CD14-positive monocyte (primary cell): ENCODE results near the gene GINS2. TPM values are rescaled to one million over a fixed set of nuclear protein-coding genes. Genes with fewer than 3 reads are reported as not detected.

Experiments
- DNase-seq, 3 donors: peaks; one replicate each; pipeline ENCODE4 v3.0.0-alpha.2; 2011 to 2022
- H2AFZ ChIP-seq: 2 replicates; pipeline ENCODE4 v1.6.0; 2012; ENCODE audit warnings: mild to moderate bottlenecking, low read depth, low read length, inconsistent platforms; ENCODE audit not compliant: insufficient read depth, poor library complexity, severe bottlenecking
- H3K27ac ChIP-seq, 2 donors: 1 replicate in 1 of 2; 2 replicates in 1 of 2; pipeline ENCODE4 v1.5.1; 2012 to 2013; ENCODE audit warnings: low read length in 2 of 2, control low read depth in 1 of 2, inconsistent platforms in 1 of 2, low read depth in 1 of 2, mild to moderate bottlenecking in 1 of 2
- H3K27me3 ChIP-seq, 2 donors: one replicate each; pipeline versions ENCODE4 v1.6.0 to v1.6.1; 2011 to 2013; ENCODE audit warnings: low read length in 2 of 2; ENCODE audit not compliant: control insufficient read depth in 2 of 2, insufficient read depth in 2 of 2
- H3K36me3 ChIP-seq, 2 donors: replicated peaks in 1 of 2; 1 replicate in 1 of 2; 2 replicates in 1 of 2; pipeline versions ENCODE4 v1.5.1 to v1.6.1; 2012 to 2013; ENCODE audit warnings: low read length in 2 of 2, control low read depth in 1 of 2, inconsistent platforms in 1 of 2, mild to moderate bottlenecking in 1 of 2; ENCODE audit not compliant: insufficient read depth in 2 of 2, control insufficient read depth in 1 of 2
- H3K4me1 ChIP-seq, 2 donors: 1 replicate in 1 of 2; 2 replicates in 1 of 2; pipeline versions ENCODE4 v1.5.1 to v1.6.1; 2012 to 2013; ENCODE audit warnings: low read length in 2 of 2, control low read depth in 1 of 2, inconsistent platforms in 1 of 2, mild to moderate bottlenecking in 1 of 2, moderate library complexity in 1 of 2; ENCODE audit not compliant: insufficient read depth in 2 of 2, control insufficient read depth in 1 of 2
- H3K4me2 ChIP-seq: replicated peaks from 2 replicates; pipeline ENCODE3; 2012; ENCODE audit warnings: low read length, moderate library complexity, mild to moderate bottlenecking; ENCODE audit not compliant: poor library complexity, severe bottlenecking; ENCODE audit errors: extremely low read depth
- H3K4me3 ChIP-seq, 3 experiments: fragments of 200-600 bp in 1 of 3; sonication (generic) in 1 of 3; replicated peaks in 1 of 3; 1 replicate in 2 of 3; 2 replicates in 1 of 3; pipeline ENCODE4 v1.5.1; 2011 to 2013; ENCODE audit warnings: low read length in 3 of 3, mild to moderate bottlenecking in 3 of 3, control low read depth in 2 of 3, low read depth in 2 of 3, inconsistent platforms in 1 of 3, moderate library complexity in 1 of 3
- H3K79me2 ChIP-seq: 2 replicates; pipeline ENCODE4 v1.6.0; 2012; ENCODE audit warnings: mild to moderate bottlenecking, control low read depth, inconsistent platforms, low read length, moderate library complexity; ENCODE audit not compliant: insufficient read depth
- H3K9ac ChIP-seq: 2 replicates; pipeline ENCODE4 v1.6.0; 2017; ENCODE audit warnings: low read length, mild to moderate bottlenecking; ENCODE audit not compliant: insufficient read depth, poor library complexity, severe bottlenecking
- H3K9me3 ChIP-seq, 2 donors: replicated peaks in 1 of 2; 1 replicate in 1 of 2; 2 replicates in 1 of 2; pipeline versions ENCODE4 v1.5.1 to v1.6.1; 2012 to 2013; ENCODE audit warnings: low read length in 2 of 2, control low read depth in 1 of 2; ENCODE audit not compliant: control insufficient read depth in 1 of 2, insufficient read depth in 1 of 2
- H4K20me1 ChIP-seq: 2 replicates; pipeline ENCODE4 v1.6.0; 2012; ENCODE audit warnings: mild to moderate bottlenecking, low read length, control low read depth, moderate library complexity; ENCODE audit not compliant: insufficient read depth
- H3K27ac Mint-ChIP-seq, 7 donors: one replicate each; pipeline ENCODE4 v1.8.0; 2020; ENCODE audit warnings: mild to moderate bottlenecking in 7 of 7, mixed read lengths in 7 of 7, moderate library complexity in 6 of 7, inconsistent platforms in 2 of 7
- H3K27me3 Mint-ChIP-seq, 3 donors: one replicate each; pipeline ENCODE4 v1.8.0; 2021 to 2022; ENCODE audit warnings: low read depth in 3 of 3, mild to moderate bottlenecking in 3 of 3, mixed read lengths in 3 of 3, moderate library complexity in 3 of 3, inconsistent platforms in 1 of 3
- H3K36me3 Mint-ChIP-seq, 2 donors: one replicate each; pipeline ENCODE4 v1.8.0; 2020; ENCODE audit warnings: mixed read lengths in 2 of 2, inconsistent platforms in 1 of 2, mild to moderate bottlenecking in 1 of 2
- H3K4me1 Mint-ChIP-seq: one replicate; pipeline ENCODE4 v1.8.0; 2020; ENCODE audit warnings: mild to moderate bottlenecking, mixed read lengths
- H3K4me3 Mint-ChIP-seq, 2 donors: one replicate each; pipeline ENCODE4 v1.8.0; 2020; ENCODE audit warnings: mild to moderate bottlenecking in 2 of 2, mixed read lengths in 2 of 2, moderate library complexity in 1 of 2
- H3K9me3 Mint-ChIP-seq, 7 donors: one replicate each; pipeline ENCODE4 v1.8.0; 2020 to 2022; ENCODE audit warnings: mixed read lengths in 7 of 7, mild to moderate bottlenecking in 6 of 7, moderate library complexity in 6 of 7, inconsistent platforms in 2 of 7
- WGBS: methylation state at CpG from one replicate; pipeline ENCODE4 v1.1.5; 2013; ENCODE audit warnings: missing lambda C conversion rate; ENCODE audit not compliant: insufficient coverage; 5-methylcytosine and 5-hydroxymethylcytosine counted together
- intact Hi-C, 2 donors: fragments of 100-400 bp; cut with micrococcal nuclease; formaldehyde crosslinking; loops; one replicate each; pipeline versions ENCODE4 v1.15.0 to v1.15.1; 2023
- polyA plus RNA-seq, 3 donors: library from polyadenylated mRNA; depleted of rRNA in 1 of 3; unstranded in 2 of 3; stranded (reverse) in 1 of 3; fragments of 300-500 nt in 2 of 3; fragments of >200 nt in 1 of 3; fragmentation: Illumina TruSeq in 2 of 3; gene quantifications; 1 replicate in 2 of 3; 2 replicates in 1 of 3; pipeline ENCODE4 v1.2.3, GENCODE V29; 2012 to 2021
- TF ChIP-seq, protein P1 (sequence below): fragments of 200-600 bp; IDR thresholded peaks from one replicate; pipeline ENCODE4 v1.8.0; 2022; ENCODE audit warnings: antibody characterized with exemption, mild to moderate bottlenecking

Gene GINS2
- polyA plus RNA-seq, 3 donors, result 0.13 to 0.28 TPM; not detected in 1

DNA sequence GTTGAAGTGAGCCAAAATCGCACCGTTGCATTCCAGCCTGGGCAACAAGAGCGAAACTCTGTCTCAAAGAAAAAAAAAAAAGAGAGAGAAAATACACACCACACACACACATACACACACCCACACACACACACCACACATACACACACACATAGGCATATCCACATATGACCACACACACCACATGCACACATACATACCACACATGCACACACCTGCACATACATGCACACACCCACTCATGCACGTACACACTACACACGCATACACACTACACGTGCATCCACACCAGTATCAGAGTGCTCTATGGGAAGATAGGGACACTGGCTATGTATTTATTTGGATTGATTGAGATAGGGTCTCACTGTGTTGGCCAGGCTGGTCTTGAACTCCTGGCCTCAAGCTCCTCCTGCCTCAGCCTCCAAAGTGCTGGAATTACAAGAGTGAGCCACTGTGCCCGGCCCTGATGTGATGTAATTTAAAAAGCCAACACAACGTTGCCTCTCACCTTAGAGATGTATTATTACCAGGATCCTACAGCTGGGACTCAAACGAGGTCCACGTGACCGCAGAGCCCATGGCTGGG, 17.8 kb upstream of the GINS2 start:
- no peaks in the 10 kb centered on the region for H3K4me1 ChIP-seq
- H3K4me2 ChIP-seq, result no peak overlapping the region
- Mint-ChIP-seq H3K27me3 (peaks cover 0 to 2% (median 1%) of the 10 kb centered on the region in 3 donors), H3K27ac (peak overlapping the region in 1 of 7 donors; percentile 1), H3K36me3 (peaks cover 22 to 50% of the 10 kb centered on the region in 2 donors), H3K4me1 (peaks cover 8% of the 10 kb centered on the region), H3K4me3 (no peak overlapping the region), H3K9me3 (peaks cover 0 to 3% (median 3%) of the 10 kb centered on the region in 7 donors)
- intact Hi-C loops, result no loop called here
- no peak overlapping the region for H2AFZ ChIP-seq
- H3K9ac ChIP-seq, result no peak overlapping the region
- H3K9me3 ChIP-seq, result peaks cover 0 to 1% of the 10 kb centered on the region in 2 donors
- WGBS, result 91% methylated on average over 5 of the region's 11 CpGs
- no peak overlapping the region for H3K27ac ChIP-seq
- TF ChIP-seq, protein P1, sequence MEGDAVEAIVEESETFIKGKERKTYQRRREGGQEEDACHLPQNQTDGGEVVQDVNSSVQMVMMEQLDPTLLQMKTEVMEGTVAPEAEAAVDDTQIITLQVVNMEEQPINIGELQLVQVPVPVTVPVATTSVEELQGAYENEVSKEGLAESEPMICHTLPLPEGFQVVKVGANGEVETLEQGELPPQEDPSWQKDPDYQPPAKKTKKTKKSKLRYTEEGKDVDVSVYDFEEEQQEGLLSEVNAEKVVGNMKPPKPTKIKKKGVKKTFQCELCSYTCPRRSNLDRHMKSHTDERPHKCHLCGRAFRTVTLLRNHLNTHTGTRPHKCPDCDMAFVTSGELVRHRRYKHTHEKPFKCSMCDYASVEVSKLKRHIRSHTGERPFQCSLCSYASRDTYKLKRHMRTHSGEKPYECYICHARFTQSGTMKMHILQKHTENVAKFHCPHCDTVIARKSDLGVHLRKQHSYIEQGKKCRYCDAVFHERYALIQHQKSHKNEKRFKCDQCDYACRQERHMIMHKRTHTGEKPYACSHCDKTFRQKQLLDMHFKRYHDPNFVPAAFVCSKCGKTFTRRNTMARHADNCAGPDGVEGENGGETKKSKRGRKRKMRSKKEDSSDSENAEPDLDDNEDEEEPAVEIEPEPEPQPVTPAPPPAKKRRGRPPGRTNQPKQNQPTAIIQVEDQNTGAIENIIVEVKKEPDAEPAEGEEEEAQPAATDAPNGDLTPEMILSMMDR, result no peak
- H3K27me3 ChIP-seq, result no peaks in the 10 kb centered on the region
- H3K79me2 ChIP-seq, result no peaks in the 10 kb centered on the region
- peaks cover 13 to 38% of the 10 kb centered on the region in 2 donors for H3K36me3 ChIP-seq
- no peak overlapping the region for H3K4me3 ChIP-seq
- no peak for DNase-seq
- no peaks in the 10 kb centered on the region for H4K20me1 ChIP-seq

DNA sequence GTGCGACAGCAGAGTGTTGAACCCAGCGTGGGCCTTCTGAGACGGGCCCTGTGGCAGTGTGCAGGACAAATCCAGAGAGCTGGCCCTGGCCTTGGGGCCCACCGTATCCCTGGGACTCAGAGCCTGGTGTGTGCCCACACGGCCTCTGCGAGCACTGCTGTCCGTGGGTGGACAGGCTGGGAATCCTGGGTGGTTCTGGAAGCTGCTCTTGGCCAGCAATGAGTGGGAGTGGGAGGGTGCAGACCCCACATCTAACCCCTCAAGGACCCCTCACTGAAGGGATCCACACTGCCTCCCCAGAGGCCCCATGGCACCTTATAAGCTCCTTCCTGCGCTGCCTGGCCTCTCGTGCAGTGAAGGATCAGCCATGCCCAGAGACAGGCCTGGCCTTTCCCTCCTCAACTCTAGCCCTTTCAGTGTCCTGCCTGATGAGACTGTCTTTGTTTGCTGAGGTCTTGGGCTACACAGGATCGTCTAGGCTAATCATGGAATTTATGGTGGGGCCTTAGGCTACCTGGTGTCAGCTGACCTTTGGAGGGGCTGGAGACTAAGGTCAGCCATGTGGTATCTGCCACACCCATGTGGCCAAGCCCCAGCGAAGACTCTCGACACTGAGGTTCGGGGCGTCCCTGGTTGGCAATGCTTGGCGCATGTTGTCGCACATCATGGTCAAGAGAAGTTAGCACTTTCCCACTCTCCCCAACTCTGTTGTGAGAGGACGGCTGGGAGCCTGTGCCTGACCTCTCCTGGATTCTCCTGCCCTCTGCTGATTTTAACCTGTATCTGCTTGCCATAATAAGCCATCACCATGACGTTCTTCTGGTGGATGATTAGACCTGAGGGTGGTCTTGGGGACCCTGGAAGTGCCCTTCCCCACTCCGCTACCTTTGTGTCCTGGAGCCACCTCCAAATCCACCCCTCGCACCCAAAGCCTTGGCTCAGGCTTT, 16.4 kb upstream of the GINS2 start:
- Histone ChIP-seq H3K27ac (no peak overlapping the region), H3K79me2 (no peaks in the 10 kb centered on the region), H2AFZ (no peak overlapping the region), H4K20me1 (no peaks in the 10 kb centered on the region), H3K27me3 (no peaks in the 10 kb centered on the region), H3K4me3 (no peak overlapping the region), H3K9ac (no peak overlapping the region), H3K4me1 (no peaks in the 10 kb centered on the region), H3K36me3 (peaks cover 11 to 29% of the 10 kb centered on the region in 2 donors), H3K4me2 (no peak overlapping the region), H3K9me3 (peaks cover 0 to 3% of the 10 kb centered on the region in 2 donors)
- DNase-seq, result no peak
- peaks cover 0 to 6% (median 3%) of the 10 kb centered on the region in 7 donors for H3K9me3 Mint-ChIP-seq
- intact Hi-C loops, result no loop called here
- TF ChIP-seq, protein P1, result no peak
- H3K4me3 Mint-ChIP-seq, result no peak overlapping the region
- H3K27ac Mint-ChIP-seq, result no peak overlapping the region
- 92% methylated on average over 16 of the region's 20 CpGs for WGBS
- peaks cover 17 to 45% of the 10 kb centered on the region in 2 donors for H3K36me3 Mint-ChIP-seq
- peaks cover 8% of the 10 kb centered on the region for H3K4me1 Mint-ChIP-seq
- H3K27me3 Mint-ChIP-seq, result peaks cover 0 to 2% (median 1%) of the 10 kb centered on the region in 3 donors
